Measurements from ENCODE around the gene KCNMB2.

Gene KCNMB2

DNA sequence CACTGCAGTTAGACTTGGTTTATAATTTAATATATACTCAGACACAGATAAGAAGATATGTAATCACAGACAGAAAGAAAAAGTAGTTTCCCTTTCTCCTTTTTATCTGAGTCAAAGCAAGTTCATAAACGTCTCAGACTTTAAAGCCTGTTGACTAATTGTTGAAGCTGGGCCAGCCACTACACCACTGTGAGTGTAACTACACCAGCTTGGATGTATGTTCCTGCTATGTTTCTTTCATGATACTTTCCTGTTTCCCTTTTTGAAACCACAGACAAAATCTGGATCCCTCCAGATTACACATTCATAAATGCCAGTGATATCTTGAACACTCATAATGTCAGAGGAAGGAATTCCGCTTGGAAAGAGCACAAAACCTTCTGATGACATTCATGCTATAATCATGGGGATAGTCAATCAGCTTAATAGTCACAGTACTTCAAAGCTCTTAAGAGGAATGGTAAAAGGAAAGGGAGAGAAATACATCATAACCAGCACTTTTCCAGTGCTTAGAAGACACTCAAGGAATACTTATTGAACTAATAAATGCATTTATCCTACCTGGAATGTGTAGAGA lies 32.0 kb downstream of the KCNMB2 start:
- Histone ChIP-seq H4K20me1 (ENCODE audit: insufficient read depth, low read length) (no peaks in the 10 kb centered on the region), H3K9me3 (ENCODE audit: insufficient read depth, low read length) (no peaks in the 10 kb centered on the region), H3K4me1 (ENCODE audit: low read length) (no peaks in the 10 kb centered on the region), H3K9ac (ENCODE audit: low read length) (no peak overlapping the region), H3K79me2 (ENCODE audit: low read length) (no peaks in the 10 kb centered on the region), H3K27ac (ENCODE audit: low read length) (no peak overlapping the region), H3K4me3 (ENCODE audit: low read length) (no peak overlapping the region), H3K4me2 (ENCODE audit: low read length) (no peak overlapping the region), H2AFZ (ENCODE audit: low read depth, low read length) (no peak overlapping the region), H3K36me3 (replicated peaks; ENCODE audit: low read depth, low read length) (no peaks in the 10 kb centered on the region), H3K27me3 (ENCODE audit: low read depth, low read length) (no peaks in the 10 kb centered on the region)
- TF ChIP-seq EZH2phosphoT487 (IDR thresholded peaks at IDR 0.05; ENCODE audit: low read depth): no peak
- TF ChIP-seq, protein P1, sequence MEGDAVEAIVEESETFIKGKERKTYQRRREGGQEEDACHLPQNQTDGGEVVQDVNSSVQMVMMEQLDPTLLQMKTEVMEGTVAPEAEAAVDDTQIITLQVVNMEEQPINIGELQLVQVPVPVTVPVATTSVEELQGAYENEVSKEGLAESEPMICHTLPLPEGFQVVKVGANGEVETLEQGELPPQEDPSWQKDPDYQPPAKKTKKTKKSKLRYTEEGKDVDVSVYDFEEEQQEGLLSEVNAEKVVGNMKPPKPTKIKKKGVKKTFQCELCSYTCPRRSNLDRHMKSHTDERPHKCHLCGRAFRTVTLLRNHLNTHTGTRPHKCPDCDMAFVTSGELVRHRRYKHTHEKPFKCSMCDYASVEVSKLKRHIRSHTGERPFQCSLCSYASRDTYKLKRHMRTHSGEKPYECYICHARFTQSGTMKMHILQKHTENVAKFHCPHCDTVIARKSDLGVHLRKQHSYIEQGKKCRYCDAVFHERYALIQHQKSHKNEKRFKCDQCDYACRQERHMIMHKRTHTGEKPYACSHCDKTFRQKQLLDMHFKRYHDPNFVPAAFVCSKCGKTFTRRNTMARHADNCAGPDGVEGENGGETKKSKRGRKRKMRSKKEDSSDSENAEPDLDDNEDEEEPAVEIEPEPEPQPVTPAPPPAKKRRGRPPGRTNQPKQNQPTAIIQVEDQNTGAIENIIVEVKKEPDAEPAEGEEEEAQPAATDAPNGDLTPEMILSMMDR (IDR thresholded peaks at IDR 0.05; ENCODE audit: low read depth, low read length): no peak

DNA sequence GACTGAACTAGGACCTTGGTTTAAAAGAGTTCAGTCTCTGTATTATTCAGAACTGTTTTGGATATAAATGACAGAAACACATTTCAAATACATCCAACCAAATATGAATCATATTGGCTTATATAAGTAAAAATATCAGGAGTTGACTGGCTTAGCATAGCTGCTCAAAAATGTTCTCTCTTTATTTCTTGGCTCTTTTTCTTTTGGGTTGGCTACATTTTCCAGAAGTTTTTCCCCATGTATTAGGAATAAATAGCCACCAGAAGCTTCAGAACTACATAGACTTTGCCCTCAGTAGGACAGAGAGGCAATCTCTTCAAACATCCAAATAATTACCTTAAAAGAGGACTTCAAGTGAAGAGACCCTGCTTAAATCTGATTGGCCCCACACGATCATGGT lies 32.7 kb downstream of the KCNMB2 start:
- TF ChIP-seq EZH2phosphoT487 (IDR thresholded peaks at IDR 0.05; ENCODE audit: low read depth): no peak
- TF ChIP-seq, protein P1 (IDR thresholded peaks at IDR 0.05; ENCODE audit: low read depth, low read length): no peak

DNA sequence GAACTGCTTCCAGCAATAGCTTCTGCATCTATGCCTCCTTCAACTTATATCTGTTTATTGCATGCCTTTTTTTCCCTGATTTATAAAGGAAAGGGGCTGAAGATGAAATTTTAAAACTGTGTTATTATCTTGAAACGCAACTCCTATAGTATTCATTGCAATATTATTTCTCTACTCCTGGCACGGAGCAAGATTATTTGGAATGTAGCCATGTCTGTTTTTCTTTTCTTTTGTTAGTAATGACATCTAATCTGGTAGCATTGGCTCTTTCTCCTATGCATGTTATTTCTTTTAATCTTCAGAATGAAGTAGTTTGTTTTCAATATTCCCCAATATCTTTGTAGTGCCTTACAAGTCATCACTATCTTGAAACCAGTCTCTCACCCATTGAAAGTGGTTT lies 33.6 kb downstream of the KCNMB2 start:
- no peak overlapping the region for H3K27ac ChIP-seq (ENCODE audit: low read length)
- H3K4me2 ChIP-seq (ENCODE audit: low read length): no peak overlapping the region
- H3K4me1 ChIP-seq (ENCODE audit: low read length): no peaks in the 10 kb centered on the region
- no peaks in the 10 kb centered on the region for H4K20me1 ChIP-seq (ENCODE audit: insufficient read depth, low read length)
- no peak overlapping the region for H3K4me3 ChIP-seq (ENCODE audit: low read length)
- H3K79me2 ChIP-seq (ENCODE audit: low read length): no peaks in the 10 kb centered on the region
- H2AFZ ChIP-seq (ENCODE audit: low read depth, low read length): no peak overlapping the region
- H3K9ac ChIP-seq (ENCODE audit: low read length): no peak overlapping the region
- TF ChIP-seq, protein P1 (IDR thresholded peaks at IDR 0.05; ENCODE audit: low read depth, low read length): no peak
- no peak for TF ChIP-seq EZH2phosphoT487 (IDR thresholded peaks at IDR 0.05; ENCODE audit: low read depth)
- no peaks in the 10 kb centered on the region for H3K27me3 ChIP-seq (ENCODE audit: low read depth, low read length)
- no peaks in the 10 kb centered on the region for H3K9me3 ChIP-seq (ENCODE audit: insufficient read depth, low read length)
- no peaks in the 10 kb centered on the region for H3K36me3 ChIP-seq (replicated peaks; ENCODE audit: low read depth, low read length)

More for the DNA sequence above, 32.7 kb downstream of the KCNMB2 start:
- H3K27ac ChIP-seq (ENCODE audit: low read length): no peak overlapping the region
- no peak overlapping the region for H3K4me2 ChIP-seq (ENCODE audit: low read length)
- no peak overlapping the region for H3K9ac ChIP-seq (ENCODE audit: low read length)
- H4K20me1 ChIP-seq (ENCODE audit: insufficient read depth, low read length): no peaks in the 10 kb centered on the region
- H2AFZ ChIP-seq (ENCODE audit: low read depth, low read length): no peak overlapping the region
- H3K79me2 ChIP-seq (ENCODE audit: low read length): no peaks in the 10 kb centered on the region
- H3K4me3 ChIP-seq (ENCODE audit: low read length): no peak overlapping the region
- H3K9me3 ChIP-seq (ENCODE audit: insufficient read depth, low read length): no peaks in the 10 kb centered on the region
- no peaks in the 10 kb centered on the region for H3K27me3 ChIP-seq (ENCODE audit: low read depth, low read length)
- no peaks in the 10 kb centered on the region for H3K4me1 ChIP-seq (ENCODE audit: low read length)
- no peaks in the 10 kb centered on the region for H3K36me3 ChIP-seq (replicated peaks; ENCODE audit: low read depth, low read length)

DNA sequence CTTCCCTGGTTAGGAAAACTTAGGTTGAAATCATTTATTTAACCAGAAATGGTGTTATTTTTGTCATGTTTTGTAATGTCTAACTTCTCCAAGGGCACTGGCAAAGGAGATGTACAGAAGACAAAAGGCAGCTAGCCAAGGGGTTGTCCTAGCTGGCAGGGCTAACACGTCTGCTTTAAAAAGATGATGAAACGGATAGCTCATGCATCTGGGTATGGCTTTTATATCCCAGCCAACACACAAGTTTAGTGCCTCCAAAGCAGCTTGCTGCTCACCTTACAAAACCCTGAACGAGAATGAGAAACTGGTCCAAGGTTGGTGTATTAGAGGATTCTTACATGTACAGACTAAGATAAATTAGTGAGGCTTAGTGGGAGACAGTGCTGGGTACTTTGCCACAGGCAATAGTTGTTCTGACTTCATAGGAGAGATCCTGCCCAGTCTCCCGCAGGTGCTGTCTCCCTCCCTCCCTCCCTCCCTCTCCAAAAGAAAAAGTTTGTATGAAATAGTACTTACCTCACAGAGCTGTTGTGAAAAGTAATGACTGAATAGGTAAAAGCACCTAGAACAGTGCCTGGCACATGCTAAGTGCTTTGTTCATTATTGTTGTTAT lies 47.8 kb downstream of the KCNMB2 start:
- no peaks in the 10 kb centered on the region for H3K36me3 ChIP-seq (replicated peaks; ENCODE audit: low read depth, low read length)
- H3K27me3 ChIP-seq (ENCODE audit: low read depth, low read length): no peaks in the 10 kb centered on the region
- no peaks in the 10 kb centered on the region for H3K9me3 ChIP-seq (ENCODE audit: insufficient read depth, low read length)
- no peak overlapping the region for H3K4me3 ChIP-seq (ENCODE audit: low read length)
- TF ChIP-seq, protein P1 (IDR thresholded peaks at IDR 0.05; ENCODE audit: low read depth, low read length): no peak
- TF ChIP-seq EZH2phosphoT487 (IDR thresholded peaks at IDR 0.05; ENCODE audit: low read depth): no peak
- no peaks in the 10 kb centered on the region for H4K20me1 ChIP-seq (ENCODE audit: insufficient read depth, low read length)
- no peak overlapping the region for H3K9ac ChIP-seq (ENCODE audit: low read length)
- no peaks in the 10 kb centered on the region for H3K79me2 ChIP-seq (ENCODE audit: low read length)
- H3K4me1 ChIP-seq (ENCODE audit: low read length): no peaks in the 10 kb centered on the region
- H3K4me2 ChIP-seq (ENCODE audit: low read length): no peak overlapping the region
- H2AFZ ChIP-seq (ENCODE audit: low read depth, low read length): no peak overlapping the region
- H3K27ac ChIP-seq (ENCODE audit: low read length): no peak overlapping the region

Measured in OCI-LY3 (cell line).